ENCODE data around the gene CACNA1D.

CACNA1D gene

GRCh38 chr3:53844262-53845102 lies 350.1 kb downstream of the CACNA1D start:
- H2BK120ac ChIP-seq (ENCODE audit: low read depth, low read length): no peak overlapping the region
- H3K18ac ChIP-seq (ENCODE audit: low read length): no peak overlapping the region
- no peak overlapping the region for H4K8ac ChIP-seq (ENCODE audit: low read depth, low read length)
- H3K79me1 ChIP-seq (ENCODE audit: low read depth, low read length): no peaks in the 10 kb centered on the region
- peaks cover 2 to 5% of the 10 kb centered on the region in 2 donors for H3K9me3 ChIP-seq (replicated peaks in 1 of 2; ENCODE audit: control insufficient read depth in 2 of 2, insufficient read depth in 1 of 2, low read depth in 1 of 2, low read length in 2 of 2)
- no peak overlapping the region for H2AFZ ChIP-seq (ENCODE audit: low read length)
- no peak overlapping the region for H3K4me3 ChIP-seq (ENCODE audit: low read length in 2 of 2)
- H3K27ac ChIP-seq (replicated peaks; ENCODE audit: low read length): no peak overlapping the region
- H3K14ac ChIP-seq (ENCODE audit: low read length): no peak overlapping the region
- H3K4ac ChIP-seq (ENCODE audit: low read length): no peak overlapping the region
- H3K23ac ChIP-seq (ENCODE audit: low read depth, low read length, poor library complexity): no peak overlapping the region
- no peak overlapping the region for H2BK15ac ChIP-seq (ENCODE audit: low read length)
- peaks cover 4 to 18% of the 10 kb centered on the region in 2 donors for H3K4me1 ChIP-seq (ENCODE audit: control insufficient read depth in 2 of 2, insufficient read depth in 1 of 2, low read depth in 1 of 2, low read length in 2 of 2)
- peak overlapping the region; percentile 22 for H3K9ac ChIP-seq (ENCODE audit: low read depth, low read length, poor library complexity)
- WGBS, 2 donors (ENCODE audit: extremely low coverage in 2 of 2, insufficient read length in 2 of 2, insufficient replicate concordance in 1 of 2): no CpG with 5 or more reads among the region's 9 CpGs
- no peak for DNase-seq (ENCODE audit: low spot score)
- no peak overlapping the region for H3K4me2 ChIP-seq (ENCODE audit: insufficient read depth, low read length, poor library complexity, severe bottlenecking)
- H3K27me3 ChIP-seq (ENCODE audit: control insufficient read depth in 3 of 3, insufficient read depth in 3 of 3, low read depth in 1 of 3, low read length in 3 of 3): peaks cover 0 to 9% (median 7%) of the 10 kb centered on the region in 3 experiments
- peak overlapping the region; percentile 43 for H2BK5ac ChIP-seq (ENCODE audit: low read length)
- peaks cover 0 to 3% of the 10 kb centered on the region in 2 donors for H3K36me3 ChIP-seq (replicated peaks in 1 of 2; ENCODE audit: control insufficient read depth in 2 of 2, insufficient read depth in 2 of 2, low read length in 2 of 2)
- H2AK5ac ChIP-seq (ENCODE audit: low read depth, low read length): peak overlapping the region; percentile 48
- no peak overlapping the region for H2BK12ac ChIP-seq (ENCODE audit: low read length)
- no peak overlapping the region for H4K91ac ChIP-seq (ENCODE audit: low read depth, low read length, poor library complexity)

- H3K27me3 ChIP-seq (ENCODE audit: control insufficient read depth in 3 of 3, insufficient read depth in 3 of 3, low read depth in 1 of 3, low read length in 3 of 3): peaks cover 0 to 9% (median 7%) of the 10 kb centered on the region in 3 experiments
- peak; percentile 41 for DNase-seq (ENCODE audit: low spot score)
These were observed 350.9 kb downstream of the CACNA1D start for GRCh38 chr3:53845103-53845880.

GRCh38 chr3:53845881-53846133 lies 351.4 kb downstream of the CACNA1D start:
- Histone ChIP-seq H2BK5ac (ENCODE audit: low read length) (no peak overlapping the region), H2BK120ac (ENCODE audit: low read depth, low read length) (no peak overlapping the region), H3K27me3 (ENCODE audit: control insufficient read depth in 3 of 3, insufficient read depth in 3 of 3, low read depth in 1 of 3, low read length in 3 of 3) (peaks cover 0 to 9% (median 7%) of the 10 kb centered on the region in 3 experiments), H3K36me3 (replicated peaks in 1 of 2; ENCODE audit: control insufficient read depth in 2 of 2, insufficient read depth in 2 of 2, low read length in 2 of 2) (no peaks in the 10 kb centered on the region), H2BK12ac (ENCODE audit: low read length) (no peak overlapping the region), H3K18ac (ENCODE audit: low read length) (peak overlapping the region; percentile 94), H3K9me3 (replicated peaks in 1 of 2; ENCODE audit: control insufficient read depth in 2 of 2, insufficient read depth in 1 of 2, low read depth in 1 of 2, low read length in 2 of 2) (peaks cover 2 to 5% of the 10 kb centered on the region in 2 donors), H3K4ac (ENCODE audit: low read length) (no peak overlapping the region), H3K4me1 (ENCODE audit: control insufficient read depth in 2 of 2, insufficient read depth in 1 of 2, low read depth in 1 of 2, low read length in 2 of 2) (peaks cover 4 to 18% of the 10 kb centered on the region in 2 donors), H3K4me2 (ENCODE audit: insufficient read depth, low read length, poor library complexity, severe bottlenecking) (peak overlapping the region; percentile 85), H3K79me1 (ENCODE audit: low read depth, low read length) (no peaks in the 10 kb centered on the region), H3K9ac (ENCODE audit: low read depth, low read length, poor library complexity) (peak overlapping the region; percentile 91), H2AFZ (ENCODE audit: low read length) (peak overlapping the region; percentile 100), H4K8ac (ENCODE audit: low read depth, low read length) (no peak overlapping the region), H3K23ac (ENCODE audit: low read depth, low read length, poor library complexity) (peak overlapping the region; percentile 6), H4K91ac (ENCODE audit: low read depth, low read length, poor library complexity) (no peak overlapping the region), H3K4me3 (ENCODE audit: low read length in 2 of 2) (peak overlapping the region; percentile 74 to 88), H3K27ac (replicated peaks; ENCODE audit: low read length) (no peak overlapping the region), H2BK15ac (ENCODE audit: low read length) (peak overlapping the region; percentile 61), H3K14ac (ENCODE audit: low read length) (peak overlapping the region; percentile 2), H2AK5ac (ENCODE audit: low read depth, low read length) (no peak overlapping the region)
- WGBS, 2 donors (ENCODE audit: extremely low coverage in 2 of 2, insufficient read length in 2 of 2, insufficient replicate concordance in 1 of 2): no CpG with 5 or more reads among the region's 34 CpGs
- DNase-seq (ENCODE audit: low spot score): no peak

More at GRCh38 chr3:53845103-53845880, 350.9 kb downstream of the CACNA1D start:
- no peaks in the 10 kb centered on the region for H3K79me1 ChIP-seq (ENCODE audit: low read depth, low read length)
- H3K9ac ChIP-seq (ENCODE audit: low read depth, low read length, poor library complexity): peak overlapping the region; percentile 91
- H3K14ac ChIP-seq (ENCODE audit: low read length): peak overlapping the region; percentile 2
- peak overlapping the region; percentile 61 for H2BK15ac ChIP-seq (ENCODE audit: low read length)
- H4K91ac ChIP-seq (ENCODE audit: low read depth, low read length, poor library complexity): no peak overlapping the region
- no peaks in the 10 kb centered on the region for H3K36me3 ChIP-seq (replicated peaks in 1 of 2; ENCODE audit: control insufficient read depth in 2 of 2, insufficient read depth in 2 of 2, low read length in 2 of 2)
- H3K18ac ChIP-seq (ENCODE audit: low read length): peak overlapping the region; percentile 94
- no peak overlapping the region for H3K27ac ChIP-seq (replicated peaks; ENCODE audit: low read length)
- H3K9me3 ChIP-seq (replicated peaks in 1 of 2; ENCODE audit: control insufficient read depth in 2 of 2, insufficient read depth in 1 of 2, low read depth in 1 of 2, low read length in 2 of 2): peaks cover 2 to 5% of the 10 kb centered on the region in 2 donors
- no peak overlapping the region for H2BK12ac ChIP-seq (ENCODE audit: low read length)
- no peak overlapping the region for H3K23ac ChIP-seq (ENCODE audit: low read depth, low read length, poor library complexity)
- H3K4ac ChIP-seq (ENCODE audit: low read length): no peak overlapping the region
- no peak overlapping the region for H2BK120ac ChIP-seq (ENCODE audit: low read depth, low read length)
- no CpG with 5 or more reads among the region's 25 CpGs for WGBS, 2 donors (ENCODE audit: extremely low coverage in 2 of 2, insufficient read length in 2 of 2, insufficient replicate concordance in 1 of 2)
- peak overlapping the region; percentile 74 to 88 for H3K4me3 ChIP-seq (ENCODE audit: low read length in 2 of 2)
- H3K4me2 ChIP-seq (ENCODE audit: insufficient read depth, low read length, poor library complexity, severe bottlenecking): peak overlapping the region; percentile 85
- peak overlapping the region; percentile 100 for H2AFZ ChIP-seq (ENCODE audit: low read length)
- H2AK5ac ChIP-seq (ENCODE audit: low read depth, low read length): no peak overlapping the region
- peaks cover 4 to 18% of the 10 kb centered on the region in 2 donors for H3K4me1 ChIP-seq (ENCODE audit: control insufficient read depth in 2 of 2, insufficient read depth in 1 of 2, low read depth in 1 of 2, low read length in 2 of 2)
- H2BK5ac ChIP-seq (ENCODE audit: low read length): no peak overlapping the region
- no peak overlapping the region for H4K8ac ChIP-seq (ENCODE audit: low read depth, low read length)

Data from neuronal stem cell (in vitro differentiated cells).